Activated B cell treated with CpG ODN at 0.5 μM for 24 hours (primary cell): ENCODE measurements around the gene KAT2A. TPM values are rescaled to one million over a fixed set of nuclear protein-coding genes. Genes with fewer than 3 reads are reported as not detected.

Experiments used
- ATAC-seq: fragments of 200-7000 bp; cut with Tn5 transposase; one replicate; pipeline ENCODE4 v1.10.0; 2021; ENCODE audit warnings: low read depth, mild to moderate bottlenecking, moderate library complexity
- CTCF ChIA-PET: fragments of 350-600 bp; sonication (Branson Sonifier 250); formaldehyde crosslinking; loops from one replicate; lab custom pipeline; 2021; ENCODE audit warnings: antibody characterized with exemption; lab: Charles Lee
- POLR2A ChIA-PET: fragments of 350-600 bp; sonication (Branson Sonifier 250); formaldehyde crosslinking; loops from one replicate; lab custom pipeline; 2021; ENCODE audit warnings: antibody characterized with exemption; lab: Charles Lee
- DNase-seq: peaks from one replicate; pipeline ENCODE4 v3.0.0; 2022
- H3K27ac Mint-ChIP-seq: one replicate; pipeline ENCODE4 v1.8.0; 2020; ENCODE audit warnings: mixed read lengths
- H3K27me3 Mint-ChIP-seq: one replicate; pipeline ENCODE4 v1.8.0; 2021; ENCODE audit warnings: mixed read lengths
- H3K36me3 Mint-ChIP-seq: one replicate; pipeline ENCODE4 v1.8.0; 2021; ENCODE audit warnings: low read depth, mixed read lengths
- H3K4me1 Mint-ChIP-seq: one replicate; pipeline ENCODE4 v1.8.0; 2021; ENCODE audit warnings: mixed read lengths
- H3K4me3 Mint-ChIP-seq: one replicate; pipeline ENCODE4 v1.8.0; 2020; ENCODE audit warnings: mild to moderate bottlenecking, mixed read lengths
- H3K9me3 Mint-ChIP-seq: one replicate; pipeline ENCODE4 v1.8.0; 2020; ENCODE audit warnings: mixed read lengths
- intact Hi-C: fragments of 100-400 bp; cut with micrococcal nuclease; formaldehyde crosslinking; loops from one replicate; pipeline ENCODE4 v1.15.1; 2024
- total RNA-seq: library from RNA; stranded (reverse); gene quantifications from 2 replicates; pipeline ENCODE4 v1.2.3, GENCODE V29; 2022
- TF ChIP-seq, protein P1 (sequence below): fragments of 200-600 bp; IDR thresholded peaks from one replicate; pipeline ENCODE4 v1.8.0; 2022; ENCODE audit warnings: antibody characterized with exemption, mild to moderate bottlenecking

The KAT2A gene
- total RNA-seq, 1 donor from 2014 or later = 40.1 TPM

- Mint-ChIP-seq H3K9me3 (no peaks in the 10 kb centered on the region), H3K4me3 (no peak overlapping the region), H3K27me3 (no peaks in the 10 kb centered on the region), H3K27ac (peak overlapping the region; percentile 94), H3K4me1 (peaks cover 57% of the 10 kb centered on the region), H3K36me3 (peaks cover 38% of the 10 kb centered on the region)
- TF ChIP-seq, protein P1, sequence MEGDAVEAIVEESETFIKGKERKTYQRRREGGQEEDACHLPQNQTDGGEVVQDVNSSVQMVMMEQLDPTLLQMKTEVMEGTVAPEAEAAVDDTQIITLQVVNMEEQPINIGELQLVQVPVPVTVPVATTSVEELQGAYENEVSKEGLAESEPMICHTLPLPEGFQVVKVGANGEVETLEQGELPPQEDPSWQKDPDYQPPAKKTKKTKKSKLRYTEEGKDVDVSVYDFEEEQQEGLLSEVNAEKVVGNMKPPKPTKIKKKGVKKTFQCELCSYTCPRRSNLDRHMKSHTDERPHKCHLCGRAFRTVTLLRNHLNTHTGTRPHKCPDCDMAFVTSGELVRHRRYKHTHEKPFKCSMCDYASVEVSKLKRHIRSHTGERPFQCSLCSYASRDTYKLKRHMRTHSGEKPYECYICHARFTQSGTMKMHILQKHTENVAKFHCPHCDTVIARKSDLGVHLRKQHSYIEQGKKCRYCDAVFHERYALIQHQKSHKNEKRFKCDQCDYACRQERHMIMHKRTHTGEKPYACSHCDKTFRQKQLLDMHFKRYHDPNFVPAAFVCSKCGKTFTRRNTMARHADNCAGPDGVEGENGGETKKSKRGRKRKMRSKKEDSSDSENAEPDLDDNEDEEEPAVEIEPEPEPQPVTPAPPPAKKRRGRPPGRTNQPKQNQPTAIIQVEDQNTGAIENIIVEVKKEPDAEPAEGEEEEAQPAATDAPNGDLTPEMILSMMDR = no peak
- CTCF ChIA-PET = interaction anchor here (0.8 to 10.2 kb wide), 4 partner anchors 13 to 151 kb away, joined by 3 to 110 read pairs (median 40); partner anchors contain the start of genes CNP and NKIRAS2
- POLR2A ChIA-PET = interaction anchor here (0.6 to 6.7 kb wide), 5 partner anchors 90 to 163 kb away, joined by 4 to 46 read pairs (median 13); partner anchors contain the start of genes CNP, DNAJC7 and NKIRAS2
- DNase-seq = no peak
- ATAC-seq = no peak
- intact Hi-C loops = no loop called here
Observed at GRCh38 chr17:42114118-42114517, 7.0 kb downstream of the KAT2A start.

DNA sequence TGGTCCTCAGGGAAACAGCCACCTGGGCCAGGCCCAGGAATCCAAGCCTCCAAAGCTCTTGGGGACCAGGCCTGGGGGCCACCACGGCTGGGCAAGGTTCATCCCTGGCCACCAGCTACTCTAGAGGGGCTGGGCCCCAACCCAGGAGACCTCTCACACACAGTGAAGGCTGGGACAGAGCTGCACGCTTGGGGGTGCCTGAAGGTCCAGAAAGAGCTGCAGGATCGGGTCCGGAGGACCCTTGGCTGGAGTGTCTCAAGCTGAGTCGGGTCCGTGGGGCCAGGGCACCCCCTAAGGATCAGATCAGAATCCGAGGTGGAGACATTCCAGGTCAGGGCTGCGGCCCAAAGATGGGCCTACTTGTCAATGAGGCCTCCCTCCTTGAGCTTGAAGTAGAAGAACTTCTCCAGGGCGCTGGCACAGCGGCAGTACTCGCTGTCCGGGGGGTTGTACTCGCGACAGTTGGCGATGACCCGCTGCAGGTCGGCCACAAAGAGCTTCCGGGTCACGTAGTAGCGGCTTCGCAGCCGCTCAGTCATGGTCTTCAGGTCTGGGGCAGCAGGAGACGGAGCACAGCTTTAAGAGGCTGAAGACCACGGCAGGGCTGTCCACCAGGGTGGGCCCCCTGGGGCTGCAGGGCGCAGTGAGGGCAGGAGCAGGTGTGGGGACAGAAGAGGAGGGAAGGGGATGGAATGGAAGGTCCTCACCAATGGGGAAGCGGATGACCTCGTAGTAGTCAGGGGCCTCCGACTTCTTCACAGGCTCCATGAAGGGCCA is 7.7 kb downstream of the KAT2A start:
- ChIA-PET CTCF (interaction anchor here (0.8 to 10.2 kb wide), 5 partner anchors 12 to 150 kb away, joined by 3 to 110 read pairs (median 8); partner anchors contain the start of genes CNP, DNAJC7 and NKIRAS2), POLR2A (interaction anchor here (0.6 to 6.7 kb wide), 12 partner anchors 8 to 1255 kb away, joined by 3 to 46 read pairs (median 8); partner anchors contain the start of genes CNP, DNAJC7, EIF1 and GHDC)
- Mint-ChIP-seq H3K27me3 (no peaks in the 10 kb centered on the region), H3K36me3 (peaks cover 38% of the 10 kb centered on the region), H3K4me3 (no peak overlapping the region), H3K27ac (peak overlapping the region; percentile 46), H3K9me3 (no peaks in the 10 kb centered on the region), H3K4me1 (peaks cover 52% of the 10 kb centered on the region)
- intact Hi-C loops = no loop called here
- TF ChIP-seq, protein P1 = no peak
- no peak for ATAC-seq
- no peak for DNase-seq

DNA sequence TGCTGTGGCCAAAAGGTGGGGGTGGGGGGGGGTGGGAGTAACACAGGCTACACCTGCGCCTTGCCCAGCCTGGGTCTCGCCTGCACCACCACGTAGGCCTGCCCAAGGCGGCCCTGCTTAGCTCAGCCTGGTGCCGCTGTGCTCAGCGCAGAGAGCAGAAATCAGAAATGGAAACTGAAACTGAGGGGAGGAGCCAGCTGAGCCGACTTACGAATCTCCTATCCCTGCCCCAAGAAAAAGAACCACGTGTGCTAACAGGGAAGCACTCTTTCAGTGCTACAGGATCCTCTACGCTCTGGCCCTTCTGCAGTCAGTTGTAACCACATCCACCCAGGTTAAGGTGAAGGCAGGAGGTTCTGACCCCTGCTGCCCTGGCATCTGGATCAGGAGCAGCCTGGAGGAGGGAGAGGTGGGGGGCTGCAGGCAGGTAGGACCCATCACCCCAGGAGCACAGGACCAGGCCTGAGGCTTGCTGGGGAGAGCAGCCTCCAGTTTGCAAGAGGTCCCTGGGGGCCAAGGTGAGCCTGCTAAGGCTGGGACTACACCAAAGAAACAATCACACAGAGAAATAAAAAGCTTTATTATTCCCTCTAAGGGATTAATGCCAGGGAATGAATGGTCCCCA is 8.5 kb downstream of the KAT2A start, which contains the start of gene DHX58:
DHX58 (minus strand) TSS at position 163 of the 625 bp plus-strand sequence. CDS start 822 bp downstream, outside the sequence.
- ChIA-PET POLR2A (interaction anchor here (0.6 to 6.7 kb wide), 17 partner anchors 8 to 1255 kb away, joined by 3 to 46 read pairs (median 7); partner anchors contain the start of genes CNP, DNAJC7, EIF1 and GHDC), CTCF (interaction anchor here (2.1 to 10.2 kb wide), 4 partner anchors 11 to 150 kb away, joined by 7 to 110 read pairs (median 40); partner anchors contain the start of genes CNP and DNAJC7)
- H3K27me3 Mint-ChIP-seq = no peaks in the 10 kb centered on the region
- peaks cover 38% of the 10 kb centered on the region for H3K36me3 Mint-ChIP-seq
- ATAC-seq = peak; percentile 76
- intact Hi-C loops = loop anchor here (1.0 kb wide), 1 partner anchor 193 kb away; no protein-coding TSS in a partner anchor
- no peaks in the 10 kb centered on the region for H3K9me3 Mint-ChIP-seq
- peak within 1 kb of the TSS; percentile 80 for H3K4me3 Mint-ChIP-seq
- TF ChIP-seq, protein P1 = no peak
- H3K27ac Mint-ChIP-seq = peak within 1 kb of the TSS; percentile 91
- DNase-seq = peak; percentile 55
- H3K4me1 Mint-ChIP-seq = peaks cover 57% of the 10 kb centered on the region

DNA sequence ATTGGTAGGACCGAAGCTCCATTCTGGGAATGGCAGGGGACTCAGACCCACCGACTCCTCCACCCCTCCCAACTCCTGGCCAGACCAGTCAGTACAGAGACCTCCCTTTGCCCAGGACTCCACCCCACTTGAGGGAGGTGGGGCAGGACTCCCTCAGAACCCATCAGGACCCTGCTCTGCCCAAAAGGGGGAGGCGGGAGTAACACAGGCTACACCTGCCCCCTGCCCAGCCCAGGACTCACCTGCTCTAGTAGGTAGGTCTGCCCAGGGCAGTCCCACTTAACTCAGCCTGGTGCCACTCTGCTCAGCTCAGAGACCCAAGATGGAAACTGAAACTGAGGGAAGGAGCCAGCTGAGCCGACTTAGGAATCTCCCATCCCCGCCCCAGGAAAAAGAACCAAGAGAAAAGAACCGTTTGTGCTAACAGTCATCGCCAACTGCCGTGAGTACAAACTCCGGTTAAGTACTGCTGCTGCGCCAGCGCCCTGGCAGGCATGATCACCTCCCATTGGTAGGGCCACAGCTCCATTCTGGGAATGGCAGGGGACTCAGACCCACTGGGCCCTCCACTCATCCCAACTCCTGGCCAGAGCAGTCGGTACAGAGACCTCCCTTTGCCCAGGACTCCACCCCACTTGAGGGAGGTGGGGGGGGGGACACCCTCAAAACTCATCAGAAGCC is 9.2 kb downstream of the KAT2A start:
- H3K36me3 Mint-ChIP-seq = peaks cover 32% of the 10 kb centered on the region

More for the DNA sequence above, 9.2 kb downstream of the KAT2A start:
- no peaks in the 10 kb centered on the region for H3K27me3 Mint-ChIP-seq
- H3K4me1 Mint-ChIP-seq = peaks cover 59% of the 10 kb centered on the region
- TF ChIP-seq, protein P1 = no peak
- ChIA-PET POLR2A (interaction anchor here (0.5 to 6.7 kb wide), 12 partner anchors 9 to 280 kb away, joined by 3 to 46 read pairs (median 5); partner anchors contain the start of genes C17orf113, CNP, DNAJC7 and GHDC), CTCF (interaction anchor here (2.1 to 10.2 kb wide), 3 partner anchors 11 to 149 kb away, joined by 7 to 110 read pairs (median 8); partner anchors contain the start of genes CNP and DNAJC7)
- ATAC-seq = peak; percentile 1
- H3K27ac Mint-ChIP-seq = peak overlapping the region; percentile 91
- peak overlapping the region; percentile 80 for H3K4me3 Mint-ChIP-seq
- DNase-seq = no peak
- no peaks in the 10 kb centered on the region for H3K9me3 Mint-ChIP-seq
- intact Hi-C loops = loop anchor here (1.0 kb wide), 1 partner anchor 193 kb away; no protein-coding TSS in a partner anchor
